Esophagus muscularis mucosa (tissue), 3 donors: ENCODE results near the gene FCHO1.

ENCODE experiments used
- POLR2A ChIP-seq: fragments of 450-650 bp; IDR thresholded peaks from one replicate; pipeline ENCODE4 v1.6.1; 2017; ENCODE audit warnings: antibody characterized with exemption, moderate library complexity, mild to moderate bottlenecking, low read depth
- POLR2AphosphoS5 ChIP-seq, 2 donors: sonication (generic); formaldehyde crosslinking; IDR thresholded peaks; one replicate each; pipeline ENCODE4 v1.6.1; 2017; ENCODE audit warnings: antibody characterized with exemption in 2 of 2
- TF ChIP-seq, protein P1 (sequence below), 3 experiments: fragments of 200-600 bp in 2 of 3; fragments of 450-650 bp in 1 of 3; sonication (generic) in 2 of 3; IDR thresholded peaks; one replicate each; pipeline ENCODE4 v1.5.1; 2017 to 2019; ENCODE audit warnings: antibody characterized with exemption in 3 of 3, mild to moderate bottlenecking in 2 of 3, moderate library complexity in 1 of 3

DNA sequence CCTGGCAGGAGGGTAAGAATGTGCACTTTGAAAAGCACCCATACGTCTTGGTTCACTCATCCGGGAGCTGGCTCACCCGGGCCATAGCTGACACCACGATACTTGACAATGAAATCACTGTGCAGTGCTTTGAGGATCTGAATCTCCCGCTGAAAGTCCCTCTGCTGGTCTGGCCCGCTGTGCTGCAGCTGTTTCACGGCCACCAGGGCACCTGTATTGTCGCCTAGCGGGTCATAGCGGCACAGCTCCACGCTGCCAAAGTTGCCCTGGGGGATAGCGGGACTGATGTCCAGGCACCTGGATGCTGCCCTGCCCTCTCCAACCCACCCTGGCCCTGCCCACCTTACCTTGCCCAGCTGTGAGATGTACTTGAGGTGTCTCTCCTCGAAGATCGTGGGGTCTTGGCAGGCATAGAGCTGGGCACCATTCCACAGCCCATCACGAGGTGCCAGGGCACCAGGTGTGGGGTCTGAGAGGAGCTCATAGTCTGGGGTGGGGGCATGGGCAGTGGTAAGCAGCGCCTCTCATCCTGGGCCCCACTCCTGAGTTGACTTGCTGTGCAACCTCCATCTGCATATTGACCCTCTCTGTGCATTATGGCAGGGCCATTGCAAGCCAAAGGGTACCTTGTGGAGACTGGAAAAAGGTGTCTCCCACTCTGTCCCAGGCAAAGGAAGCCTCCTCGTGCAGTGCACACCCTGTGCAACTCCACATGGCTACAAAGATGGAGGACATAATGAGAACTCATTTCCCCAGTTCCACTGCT is 81.3 kb downstream of the FCHO1 start:
- TF ChIP-seq, protein P1, sequence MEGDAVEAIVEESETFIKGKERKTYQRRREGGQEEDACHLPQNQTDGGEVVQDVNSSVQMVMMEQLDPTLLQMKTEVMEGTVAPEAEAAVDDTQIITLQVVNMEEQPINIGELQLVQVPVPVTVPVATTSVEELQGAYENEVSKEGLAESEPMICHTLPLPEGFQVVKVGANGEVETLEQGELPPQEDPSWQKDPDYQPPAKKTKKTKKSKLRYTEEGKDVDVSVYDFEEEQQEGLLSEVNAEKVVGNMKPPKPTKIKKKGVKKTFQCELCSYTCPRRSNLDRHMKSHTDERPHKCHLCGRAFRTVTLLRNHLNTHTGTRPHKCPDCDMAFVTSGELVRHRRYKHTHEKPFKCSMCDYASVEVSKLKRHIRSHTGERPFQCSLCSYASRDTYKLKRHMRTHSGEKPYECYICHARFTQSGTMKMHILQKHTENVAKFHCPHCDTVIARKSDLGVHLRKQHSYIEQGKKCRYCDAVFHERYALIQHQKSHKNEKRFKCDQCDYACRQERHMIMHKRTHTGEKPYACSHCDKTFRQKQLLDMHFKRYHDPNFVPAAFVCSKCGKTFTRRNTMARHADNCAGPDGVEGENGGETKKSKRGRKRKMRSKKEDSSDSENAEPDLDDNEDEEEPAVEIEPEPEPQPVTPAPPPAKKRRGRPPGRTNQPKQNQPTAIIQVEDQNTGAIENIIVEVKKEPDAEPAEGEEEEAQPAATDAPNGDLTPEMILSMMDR (IDR thresholded peaks at IDR 0.05), result no peak
- TF ChIP-seq POLR2AphosphoS5 (IDR thresholded peaks at IDR 0.05), result no peak
- no peak for TF ChIP-seq POLR2A
